Endothelial cell of umbilical vein (primary cell): Measurements from ENCODE around the gene XRCC6. TPM values are rescaled to one million over a fixed set of nuclear protein-coding genes. Genes with fewer than 3 reads are reported as not detected.

Experiments used
- BruUV-seq: library from RNA; stranded (reverse); fragments of 400-500 nt; replicated peaks from 2 replicates; lab custom pipeline; 2021; lab: Mats Ljungman, UMichigan
- CTCF ChIA-PET: fragments of 300-600, 350-600 bp; sonication (Branson Sonifier 250); formaldehyde crosslinking; loops from one replicate; lab custom pipeline; 2021; ENCODE audit warnings: antibody characterized with exemption, inconsistent platforms; lab: Charles Lee
- POLR2A ChIA-PET: fragments of 300-600, 350-600 bp; sonication (Branson Sonifier 250); formaldehyde crosslinking; loops from one replicate; lab custom pipeline; 2021; ENCODE audit warnings: antibody characterized with exemption, inconsistent platforms; lab: Charles Lee
- DNase-seq: peaks from one replicate; pipeline ENCODE4 v3.0.0-alpha.2; 2011; ENCODE audit warnings: low read depth, low spot score
- FAIRE-seq: peaks from 2 replicates; lab custom pipeline; 2011; peaks lifted over from hg19 to GRCh38; lab: Jason Lieb, UNC
- H2AFZ ChIP-seq: 2 replicates; pipeline ENCODE4 v1.6.0; 2012; ENCODE audit warnings: low read depth, low read length, control low read depth, inconsistent platforms
- H3K27ac ChIP-seq: 2 replicates; pipeline ENCODE4 v1.5.1; 2011; ENCODE audit warnings: low read depth, mild to moderate bottlenecking, control low read depth, low read length, moderate library complexity; ENCODE audit not compliant: insufficient read depth
- H3K27me3 ChIP-seq, 2 experiments: 2 replicates each; pipeline versions ENCODE4 v1.6.0 to v1.6.1; 2011; ENCODE audit warnings: low read length in 2 of 2, mixed read lengths in 1 of 2; ENCODE audit not compliant: control insufficient read depth in 2 of 2, insufficient read depth in 2 of 2
- H3K36me3 ChIP-seq, 2 experiments: 2 replicates in 1 of 2; 3 replicates in 1 of 2; pipeline ENCODE4 v1.5.1; 2011; ENCODE audit warnings: low read length in 2 of 2, mild to moderate bottlenecking in 1 of 2, moderate library complexity in 1 of 2; ENCODE audit not compliant: control insufficient read depth in 2 of 2, insufficient read depth in 2 of 2; ENCODE audit errors: extremely low read depth in 1 of 2
- H3K4me1 ChIP-seq: 3 replicates; pipeline ENCODE4 v1.5.1; 2011; ENCODE audit warnings: mild to moderate bottlenecking, low read length; ENCODE audit not compliant: control insufficient read depth, insufficient read depth; ENCODE audit errors: extremely low read depth
- H3K4me2 ChIP-seq: 2 replicates; pipeline ENCODE4 v1.6.1; 2011; ENCODE audit warnings: low read length, control low read depth, mixed read lengths; ENCODE audit not compliant: insufficient read depth
- H3K4me3 ChIP-seq, 3 experiments: fragments of 200-600 bp in 1 of 3; sonication (generic), shearing (Covaris generic) in 1 of 3; replicated peaks in 1 of 3; 2 replicates each; pipeline ENCODE4 v1.5.1; 2011 to 2016; ENCODE audit warnings: control low read depth in 3 of 3, low read length in 3 of 3, mild to moderate bottlenecking in 2 of 3, inconsistent platforms in 1 of 3, low read depth in 1 of 3, moderate library complexity in 1 of 3; ENCODE audit not compliant: insufficient read depth in 1 of 3
- H3K79me2 ChIP-seq: 2 replicates; pipeline ENCODE4 v1.6.0; 2012; ENCODE audit warnings: low read length, inconsistent platforms; ENCODE audit not compliant: control insufficient read depth, insufficient read depth
- H3K9ac ChIP-seq: replicated peaks from 2 replicates; pipeline ENCODE3; 2011; ENCODE audit warnings: low read length, control low read depth; ENCODE audit not compliant: insufficient read depth; ENCODE audit errors: extremely low read depth
- H3K9me1 ChIP-seq: replicated peaks from 3 replicates; pipeline ENCODE4 v1.6.0; 2011; ENCODE audit warnings: mild to moderate bottlenecking, low read length; ENCODE audit not compliant: control insufficient read depth, insufficient read depth; ENCODE audit errors: extremely low read depth
- H3K9me3 ChIP-seq: replicated peaks from 2 replicates; pipeline ENCODE4 v1.5.1; 2012; ENCODE audit warnings: low read length, inconsistent platforms; ENCODE audit not compliant: control insufficient read depth, insufficient read depth
- H4K20me1 ChIP-seq: replicated peaks from 2 replicates; pipeline ENCODE3; 2011; ENCODE audit warnings: mild to moderate bottlenecking, low read length; ENCODE audit not compliant: control insufficient read depth, insufficient read depth; ENCODE audit errors: extremely low read depth
- EZH2 ChIP-seq: IDR thresholded peaks from 2 replicates; pipeline ENCODE4 v1.6.1; 2012; ENCODE audit warnings: borderline replicate concordance, low read depth, mild to moderate bottlenecking, moderate library complexity, low read length, inconsistent platforms; ENCODE audit not compliant: severe bottlenecking
- FOS ChIP-seq: IDR thresholded peaks from 2 replicates; pipeline ENCODE4 v1.6.1; 2011; ENCODE audit warnings: mild to moderate bottlenecking, low read length, moderate library complexity, borderline replicate concordance; ENCODE audit not compliant: insufficient read depth
- GATA2 ChIP-seq: IDR thresholded peaks from 2 replicates; pipeline ENCODE4 v1.7.0; 2011; ENCODE audit warnings: low read depth, mild to moderate bottlenecking, moderate library complexity, mixed read lengths, low read length; ENCODE audit not compliant: insufficient read length, insufficient read depth
- JUN ChIP-seq: IDR thresholded peaks from 2 replicates; pipeline ENCODE4 v1.6.1; 2011; ENCODE audit warnings: borderline replicate concordance, low read depth; ENCODE audit not compliant: insufficient read length, insufficient read depth
- MYC ChIP-seq: IDR thresholded peaks from one replicate; pipeline ENCODE4 v1.6.1; 2011; ENCODE audit warnings: mild to moderate bottlenecking, low read depth, low read length
- POLR2A ChIP-seq: IDR thresholded peaks from 2 replicates; pipeline ENCODE4 v1.6.1; 2012; ENCODE audit warnings: low read depth, mild to moderate bottlenecking, control low read depth, low read length
- POLR2AphosphoS5 ChIP-seq: IDR thresholded peaks from 2 replicates; pipeline ENCODE4 v1.6.1; 2012; ENCODE audit warnings: low read depth, mild to moderate bottlenecking, control low read depth, low read length, moderate library complexity; ENCODE audit not compliant: insufficient read depth
- dilution Hi-C: fragments of 300-500 bp; cut with MboI; formaldehyde crosslinking; loops from one replicate; pipeline ENCODE4 v1.15.0; 2019; ENCODE audit warnings: low sequenced_read_pairs; ENCODE audit not compliant: extremely low pct_ligation_motif_present
- intact Hi-C: fragments of 100-400 bp; cut with micrococcal nuclease; formaldehyde crosslinking; loops from one replicate; pipeline ENCODE4 v1.10.0; 2022
- polyA plus RNA-seq, 4 experiments: library from polyadenylated mRNA; depleted of rRNA in 3 of 4; stranded (reverse) in 3 of 4; unstranded in 1 of 4; fragments of >200 nt; gene quantifications; 2 replicates each; pipeline versions ENCODE4 v1.2.1 to v1.2.3, GENCODE V29; 2011 to 2012; ENCODE audit warnings: missing spikeins in 1 of 4
- total RNA-seq: library from RNA; stranded (reverse); gene quantifications from 2 replicates; pipeline ENCODE4 v1.2.3, GENCODE V29; 2021
- TF ChIP-seq, protein P1 (sequence below), 2 donors: IDR thresholded peaks; 1 replicate in 1 of 2; 2 replicates in 1 of 2; pipeline ENCODE4 v1.5.1; 2011; ENCODE audit warnings: low read length in 2 of 2, mild to moderate bottlenecking in 2 of 2, moderate library complexity in 2 of 2, control low read depth in 1 of 2, inconsistent platforms in 1 of 2, low read depth in 1 of 2; ENCODE audit not compliant: insufficient read depth in 1 of 2; ENCODE audit errors: extremely low read depth in 1 of 2
- TF ChIP-seq, protein P2 (sequence below): IDR thresholded peaks from 2 replicates; pipeline ENCODE4 v1.6.1; 2011; ENCODE audit not compliant: insufficient read depth, insufficient read length

The XRCC6 gene
- total and polyA plus RNA-seq, 2 donors (not counting 3 experiments of a cell fraction or from before 2014, with no cell fraction given), result 117 to 309 TPM

- ChIA-PET POLR2A (no interaction called here), CTCF (interaction anchor here (0.6 kb wide), 1 partner anchor 475 kb away, joined by 3 read pairs; no protein-coding TSS in a partner anchor)
- dilution Hi-C loops (no loop called here), intact Hi-C loops (no loop called here)
- Histone ChIP-seq H3K27me3 (no peaks in the 10 kb centered on the region), H3K9me1 (no peaks in the 10 kb centered on the region), H3K4me3 (no peak overlapping the region), H3K79me2 (no peaks in the 10 kb centered on the region), H3K36me3 (peaks cover 39 to 44% of the 10 kb centered on the region in 2 experiments), H3K9me3 (no peaks in the 10 kb centered on the region), H3K27ac (no peak overlapping the region), H4K20me1 (no peaks in the 10 kb centered on the region), H3K4me2 (no peak overlapping the region), H3K9ac (no peak overlapping the region), H3K4me1 (no peaks in the 10 kb centered on the region), H2AFZ (no peak overlapping the region)
- no TSS peak for BruUV-seq
- TF ChIP-seq JUN, result no peak
- TF ChIP-seq POLR2AphosphoS5, result no peak
- no peak for TF ChIP-seq POLR2A
- TF ChIP-seq FOS, result no peak
- no peak for TF ChIP-seq GATA2
- TF ChIP-seq, protein P1, sequence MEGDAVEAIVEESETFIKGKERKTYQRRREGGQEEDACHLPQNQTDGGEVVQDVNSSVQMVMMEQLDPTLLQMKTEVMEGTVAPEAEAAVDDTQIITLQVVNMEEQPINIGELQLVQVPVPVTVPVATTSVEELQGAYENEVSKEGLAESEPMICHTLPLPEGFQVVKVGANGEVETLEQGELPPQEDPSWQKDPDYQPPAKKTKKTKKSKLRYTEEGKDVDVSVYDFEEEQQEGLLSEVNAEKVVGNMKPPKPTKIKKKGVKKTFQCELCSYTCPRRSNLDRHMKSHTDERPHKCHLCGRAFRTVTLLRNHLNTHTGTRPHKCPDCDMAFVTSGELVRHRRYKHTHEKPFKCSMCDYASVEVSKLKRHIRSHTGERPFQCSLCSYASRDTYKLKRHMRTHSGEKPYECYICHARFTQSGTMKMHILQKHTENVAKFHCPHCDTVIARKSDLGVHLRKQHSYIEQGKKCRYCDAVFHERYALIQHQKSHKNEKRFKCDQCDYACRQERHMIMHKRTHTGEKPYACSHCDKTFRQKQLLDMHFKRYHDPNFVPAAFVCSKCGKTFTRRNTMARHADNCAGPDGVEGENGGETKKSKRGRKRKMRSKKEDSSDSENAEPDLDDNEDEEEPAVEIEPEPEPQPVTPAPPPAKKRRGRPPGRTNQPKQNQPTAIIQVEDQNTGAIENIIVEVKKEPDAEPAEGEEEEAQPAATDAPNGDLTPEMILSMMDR (IDR thresholded peaks at IDR 0.05; ENCODE audit: extremely low read depth in 1 of 2, insufficient read depth in 1 of 2, low read depth in 1 of 2, low read length in 2 of 2), result no peak
- TF ChIP-seq MYC, result no peak
- TF ChIP-seq, protein P2, sequence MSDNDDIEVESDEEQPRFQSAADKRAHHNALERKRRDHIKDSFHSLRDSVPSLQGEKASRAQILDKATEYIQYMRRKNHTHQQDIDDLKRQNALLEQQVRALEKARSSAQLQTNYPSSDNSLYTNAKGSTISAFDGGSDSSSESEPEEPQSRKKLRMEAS, result no peak
- no peak for TF ChIP-seq EZH2
- DNase-seq (no peak), FAIRE-seq (no peak)
Measured at GRCh38 chr22:41658869-41659268, 37.8 kb downstream of the XRCC6 start.
